GM23338 (cell line): ENCODE measurements around the gene KIAA2012.

ENCODE experiments used
- CREB1 ChIP-seq: fragments of 250-450 bp; sonication (Bioruptor Pico); IDR thresholded peaks from 2 replicates; pipeline ENCODE4 v1.5.0; 2020; ENCODE audit warnings: low read depth, mild to moderate bottlenecking, moderate library complexity
- CTCF ChIP-seq, 2 experiments: fragments of 200-600 bp in 1 of 2; sonication (generic) in 1 of 2; conservative IDR thresholded peaks; 2 replicates each; pipeline versions ENCODE4 v1.5.1 to v1.6.1; 2016 to 2017; ENCODE audit warnings: antibody characterized with exemption in 2 of 2, low read depth in 2 of 2, mild to moderate bottlenecking in 2 of 2, moderate library complexity in 1 of 2
- EZH2 ChIP-seq: fragments of 200-600 bp; sonication (generic); IDR thresholded peaks from one replicate; pipeline ENCODE4 v1.8.0; 2017; ENCODE audit warnings: antibody characterized with exemption, mild to moderate bottlenecking, low read depth; ENCODE audit not compliant: unreplicated experiment
- EZH2phosphoT487 ChIP-seq: fragments of 200-600 bp; sonication (generic); IDR thresholded peaks from one replicate; pipeline ENCODE4 v1.8.1; 2018; ENCODE audit warnings: antibody characterized with exemption; ENCODE audit not compliant: unreplicated experiment
- JUNB ChIP-seq: IDR thresholded peaks from one replicate; pipeline ENCODE4 v1.6.1; 2016; ENCODE audit warnings: antibody characterized with exemption; ENCODE audit not compliant: unreplicated experiment
- NANOG ChIP-seq: IDR thresholded peaks from 2 replicates; pipeline ENCODE4 v1.6.1; 2016; ENCODE audit warnings: antibody characterized with exemption, borderline replicate concordance
- POLR2AphosphoS5 ChIP-seq: IDR thresholded peaks from 2 replicates; pipeline ENCODE4 v1.6.1; 2016; ENCODE audit warnings: antibody characterized with exemption, low read depth
- REST ChIP-seq: IDR thresholded peaks from one replicate; pipeline ENCODE4 v1.6.1; 2018; ENCODE audit warnings: antibody characterized with exemption; ENCODE audit not compliant: unreplicated experiment
- STAT1 ChIP-seq: IDR thresholded peaks from one replicate; pipeline ENCODE4 v1.6.1; 2016; ENCODE audit warnings: antibody characterized with exemption; ENCODE audit not compliant: unreplicated experiment
- ZNF114 ChIP-seq: fragments of 250-450 bp; sonication (Bioruptor Pico); IDR thresholded peaks from 2 replicates; pipeline ENCODE4 v1.5.0; 2020; ENCODE audit warnings: mild to moderate bottlenecking, moderate library complexity
- ZNF331 ChIP-seq: fragments of 250-450 bp; sonication (Bioruptor Pico); IDR thresholded peaks from 2 replicates; pipeline ENCODE4 v1.5.0; 2020; ENCODE audit warnings: low read depth, mild to moderate bottlenecking, moderate library complexity
- ZNF462 ChIP-seq: fragments of 250-450 bp; sonication (Bioruptor Pico); IDR thresholded peaks from 2 replicates; pipeline ENCODE4 v1.5.0; 2020; ENCODE audit warnings: mild to moderate bottlenecking, moderate library complexity
- TF ChIP-seq, protein P1 (sequence below): IDR thresholded peaks from 2 replicates; pipeline ENCODE4 v1.6.1; 2016; ENCODE audit warnings: antibody characterized with exemption

DNA sequence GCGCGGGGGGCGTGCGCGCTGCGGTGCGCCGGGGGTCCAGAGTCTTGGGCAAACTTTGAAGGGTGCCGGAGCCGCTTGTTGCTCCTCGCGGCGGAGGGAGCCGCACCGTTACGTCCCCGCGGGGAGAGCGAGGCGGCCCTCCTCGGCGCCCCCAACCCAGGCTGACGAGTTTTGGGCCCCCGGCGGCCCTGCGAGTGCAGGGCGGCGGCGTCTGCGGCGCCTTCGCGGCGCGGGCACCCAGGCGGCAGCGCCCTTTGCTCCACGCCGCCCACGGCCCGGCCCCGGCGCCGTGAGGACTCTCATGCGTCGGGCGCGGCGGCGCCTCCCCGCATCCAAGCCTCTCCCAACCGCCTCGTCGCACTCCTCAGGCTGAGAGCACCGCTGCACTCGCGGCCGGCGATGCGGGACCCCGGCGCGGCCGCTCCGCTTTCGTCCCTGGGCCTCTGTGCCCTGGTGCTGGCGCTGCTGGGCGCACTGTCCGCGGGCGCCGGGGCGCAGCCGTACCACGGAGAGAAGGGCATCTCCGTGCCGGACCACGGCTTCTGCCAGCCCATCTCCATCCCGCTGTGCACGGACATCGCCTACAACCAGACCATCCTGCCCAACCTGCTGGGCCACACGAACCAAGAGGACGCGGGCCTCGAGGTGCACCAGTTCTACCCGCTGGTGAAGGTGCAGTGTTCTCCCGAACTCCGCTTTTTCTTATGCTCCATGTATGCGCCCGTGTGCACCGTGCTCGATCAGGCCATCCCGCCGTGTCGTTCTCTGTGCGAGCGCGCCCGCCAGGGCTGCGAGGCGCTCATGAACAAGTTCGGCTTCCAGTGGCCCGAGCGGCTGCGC, 38.6 kb upstream of the KIAA2012 start:
- no peak for TF ChIP-seq CTCF (conservative IDR thresholded peaks at IDR 0.05; ENCODE audit: low read depth in 2 of 2)
- peak; percentile 5 for TF ChIP-seq REST
- no peak; the same call in none of the 2 replicates for TF ChIP-seq POLR2AphosphoS5
- TF ChIP-seq CREB1 (CRISPR knock-in tag): no peak
- TF ChIP-seq EZH2phosphoT487: no peak
- TF ChIP-seq EZH2: no peak
- no peak for TF ChIP-seq ZNF331
- TF ChIP-seq, protein P1, sequence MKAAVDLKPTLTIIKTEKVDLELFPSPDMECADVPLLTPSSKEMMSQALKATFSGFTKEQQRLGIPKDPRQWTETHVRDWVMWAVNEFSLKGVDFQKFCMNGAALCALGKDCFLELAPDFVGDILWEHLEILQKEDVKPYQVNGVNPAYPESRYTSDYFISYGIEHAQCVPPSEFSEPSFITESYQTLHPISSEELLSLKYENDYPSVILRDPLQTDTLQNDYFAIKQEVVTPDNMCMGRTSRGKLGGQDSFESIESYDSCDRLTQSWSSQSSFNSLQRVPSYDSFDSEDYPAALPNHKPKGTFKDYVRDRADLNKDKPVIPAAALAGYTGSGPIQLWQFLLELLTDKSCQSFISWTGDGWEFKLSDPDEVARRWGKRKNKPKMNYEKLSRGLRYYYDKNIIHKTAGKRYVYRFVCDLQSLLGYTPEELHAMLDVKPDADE: no peak
- TF ChIP-seq JUNB: no peak
- TF ChIP-seq ZNF462: no peak
- no peak for TF ChIP-seq STAT1
- no peak for TF ChIP-seq NANOG
- no peak for TF ChIP-seq ZNF114
